H1 (cell line): Measurements from ENCODE around the gene TM7SF3. TPM values are rescaled to one million over a fixed set of nuclear protein-coding genes. Genes with fewer than 3 reads are reported as not detected.

ENCODE experiments used
- CTCF ChIA-PET: fragments of 300-600 bp; sonication (Branson Sonifier 250); formaldehyde crosslinking; loops from one replicate; lab custom pipeline; 2021; ENCODE audit not compliant: partially characterized antibody; lab: Charles Lee
- POLR2A ChIA-PET: fragments of 300-600 bp; sonication (Branson Sonifier 250); formaldehyde crosslinking; loops from one replicate; lab custom pipeline; 2021; ENCODE audit warnings: inconsistent platforms; ENCODE audit not compliant: partially characterized antibody; lab: Charles Lee
- DNase-seq, 2 experiments: peaks; one replicate each; pipeline versions ENCODE4 v3.0.0 to v3.0.0-alpha.2; 2010 to 2022; ENCODE audit warnings: low spot score in 2 of 2, low read depth in 1 of 2, mixed read lengths in 1 of 2
- FAIRE-seq: peaks from 2 replicates; lab custom pipeline; 2011; peaks lifted over from hg19 to GRCh38; lab: Jason Lieb, UNC
- H2AFZ ChIP-seq: 2 replicates; pipeline ENCODE4 v1.8.1; 2012; ENCODE audit warnings: low read length, inconsistent platforms
- H2AK5ac ChIP-seq: 2 replicates; pipeline ENCODE4 v1.6.1; 2013; ENCODE audit warnings: low read depth, low read length
- H2BK120ac ChIP-seq: replicated peaks from 2 replicates; pipeline ENCODE3; 2013; ENCODE audit warnings: low read depth, low read length, inconsistent platforms
- H2BK12ac ChIP-seq: 2 replicates; pipeline ENCODE4 v1.6.1; 2013; ENCODE audit warnings: low read depth, low read length
- H2BK15ac ChIP-seq: 2 replicates; pipeline ENCODE4 v1.6.1; 2013; ENCODE audit warnings: low read length
- H2BK20ac ChIP-seq: 2 replicates; pipeline ENCODE4 v1.6.1; 2013; ENCODE audit warnings: low read length
- H2BK5ac ChIP-seq: 2 replicates; pipeline ENCODE4 v1.6.1; 2013; ENCODE audit warnings: low read depth, low read length
- H3K14ac ChIP-seq: 2 replicates; pipeline ENCODE4 v1.6.1; 2013; ENCODE audit warnings: inconsistent platforms; ENCODE audit not compliant: insufficient read length
- H3K18ac ChIP-seq: 2 replicates; pipeline ENCODE4 v1.6.1; 2013; ENCODE audit warnings: low read length; ENCODE audit errors: extremely low read depth
- H3K23ac ChIP-seq: 2 replicates; pipeline ENCODE4 v1.6.1; 2013; ENCODE audit warnings: inconsistent platforms; ENCODE audit not compliant: insufficient read length
- H3K23me2 ChIP-seq: 2 replicates; pipeline ENCODE4 v1.6.1; 2013; ENCODE audit warnings: low read depth, low read length
- H3K27ac ChIP-seq: 2 replicates; pipeline ENCODE4 v1.6.1; 2011; ENCODE audit warnings: low read depth, low read length, inconsistent platforms
- H3K27me3 ChIP-seq, 4 experiments: replicated peaks in 1 of 4; 1 replicate in 1 of 4; 2 replicates in 3 of 4; pipeline versions ENCODE4 v1.6.1 to v1.8.1; 2011 to 2013; ENCODE audit warnings: low read length in 3 of 4, mild to moderate bottlenecking in 3 of 4, inconsistent platforms in 2 of 4, mixed read lengths in 2 of 4, moderate library complexity in 1 of 4; ENCODE audit not compliant: control insufficient read depth in 3 of 4, insufficient read depth in 3 of 4; ENCODE audit errors: extremely low read depth in 1 of 4
- H3K36me3 ChIP-seq, 4 experiments: 2 replicates each; pipeline versions ENCODE4 v1.6.1 to v1.8.1; 2011 to 2013; ENCODE audit warnings: mild to moderate bottlenecking in 4 of 4, low read length in 3 of 4, moderate library complexity in 2 of 4, control low read depth in 1 of 4, inconsistent platforms in 1 of 4; ENCODE audit not compliant: insufficient read depth in 4 of 4, control insufficient read depth in 2 of 4
- H3K4ac ChIP-seq: replicated peaks from 2 replicates; pipeline ENCODE3; 2013; ENCODE audit warnings: low read length, low read depth, mixed read lengths, inconsistent platforms; ENCODE audit not compliant: insufficient read length
- H3K4me1 ChIP-seq, 4 experiments: replicated peaks in 1 of 4; 1 replicate in 1 of 4; 2 replicates in 3 of 4; pipeline versions ENCODE4 v1.6.1 to v1.8.1; 2011 to 2013; ENCODE audit warnings: low read length in 3 of 4, inconsistent platforms in 2 of 4, mixed read lengths in 1 of 4; ENCODE audit not compliant: insufficient read depth in 4 of 4, control insufficient read depth in 3 of 4
- H3K4me2 ChIP-seq, 2 experiments: 2 replicates each; pipeline versions ENCODE4 v1.6.1 to v1.8.1; 2011 to 2013; ENCODE audit warnings: low read depth in 2 of 2, low read length in 2 of 2, control low read depth in 1 of 2, inconsistent platforms in 1 of 2, mild to moderate bottlenecking in 1 of 2; ENCODE audit not compliant: insufficient read depth in 1 of 2
- H3K4me3 ChIP-seq, 4 experiments: fragments of 200-600, 300-600 bp in 1 of 4; sonication (generic), shearing (Covaris generic), sonication (Bioruptor Twin) in 1 of 4; 2 replicates each; pipeline versions ENCODE4 v1.5.1 to v1.8.1; 2011 to 2016; ENCODE audit warnings: low read length in 4 of 4, low read depth in 3 of 4, control low read depth in 2 of 4, inconsistent platforms in 2 of 4, mild to moderate bottlenecking in 2 of 4, mixed read lengths in 1 of 4, moderate library complexity in 1 of 4; ENCODE audit not compliant: insufficient read depth in 2 of 4; ENCODE audit errors: extremely low read depth in 1 of 4
- H3K56ac ChIP-seq: replicated peaks from 2 replicates; pipeline ENCODE3; 2013; ENCODE audit warnings: low read depth, mild to moderate bottlenecking, mixed read lengths, low read length, inconsistent platforms; ENCODE audit not compliant: insufficient read length
- H3K79me1 ChIP-seq: 2 replicates; pipeline ENCODE4 v1.6.1; 2013; ENCODE audit warnings: low read depth, low read length, control low read depth
- H3K79me2 ChIP-seq, 2 experiments: 2 replicates each; pipeline versions ENCODE4 v1.6.1 to v1.8.1; 2012 to 2013; ENCODE audit warnings: low read length in 2 of 2, mild to moderate bottlenecking in 2 of 2, inconsistent platforms in 1 of 2; ENCODE audit not compliant: insufficient read depth in 2 of 2, control insufficient read depth in 1 of 2
- H3K9ac ChIP-seq, 4 experiments: replicated peaks in 1 of 4; 1 replicate in 1 of 4; 2 replicates in 3 of 4; pipeline versions ENCODE4 v1.6.1 to v1.8.1; 2011 to 2013; ENCODE audit warnings: low read depth in 3 of 4, low read length in 3 of 4, control low read depth in 2 of 4, mild to moderate bottlenecking in 2 of 4, moderate library complexity in 2 of 4, inconsistent platforms in 1 of 4; ENCODE audit errors: extremely low read depth in 1 of 4
- H3K9me3 ChIP-seq, 2 experiments: 2 replicates each; pipeline versions ENCODE4 v1.6.1 to v1.8.1; 2012 to 2013; ENCODE audit warnings: mild to moderate bottlenecking in 2 of 2, moderate library complexity in 2 of 2, control low read depth in 1 of 2, inconsistent platforms in 1 of 2, low read depth in 1 of 2, low read length in 1 of 2, mixed read lengths in 1 of 2; ENCODE audit not compliant: insufficient read depth in 2 of 2
- H4K20me1 ChIP-seq, 2 experiments: replicated peaks in 1 of 2; 2 replicates each; pipeline versions ENCODE3 to v1.8.1; 2011 to 2013; ENCODE audit warnings: inconsistent platforms in 2 of 2, low read length in 2 of 2, mild to moderate bottlenecking in 1 of 2; ENCODE audit not compliant: insufficient read depth in 2 of 2, control insufficient read depth in 1 of 2
- H4K5ac ChIP-seq: 2 replicates; pipeline ENCODE4 v1.6.1; 2013; ENCODE audit warnings: low read length, low read depth, mixed read lengths, inconsistent platforms; ENCODE audit not compliant: insufficient read length
- H4K8ac ChIP-seq: 2 replicates; pipeline ENCODE4 v1.8.0; 2013; ENCODE audit warnings: mild to moderate bottlenecking, moderate library complexity, low read length, inconsistent platforms; ENCODE audit not compliant: insufficient read depth; ENCODE audit errors: extremely low read depth
- H4K91ac ChIP-seq: replicated peaks from 2 replicates; pipeline ENCODE3; 2013; ENCODE audit warnings: low read length, mixed read lengths, inconsistent platforms; ENCODE audit not compliant: insufficient read length
- PHF8 ChIP-seq: fragments of 200-600 bp; sonication (generic); conservative IDR thresholded peaks from 2 replicates; pipeline ENCODE4 v1.7.1; 2012; ENCODE audit warnings: low read depth, mild to moderate bottlenecking, inconsistent platforms, low read length, moderate library complexity
- SIRT6 ChIP-seq: IDR thresholded peaks from one replicate; pipeline ENCODE4 v1.7.1; 2012; ENCODE audit warnings: low read length, inconsistent platforms
- WGBS, 2 experiments: shearing (Covaris generic) in 1 of 2; methylation state at CpG; one replicate each; pipeline versions ENCODE4 v1.1.6 to v1.1.7; 2013 to 2015; ENCODE audit warnings: low lambda C conversion rate in 2 of 2, mixed read lengths in 2 of 2, inconsistent platforms in 1 of 2, low coverage in 1 of 2, missing lambda C conversion rate in 1 of 2; ENCODE audit not compliant: insufficient replicate concordance in 2 of 2, insufficient coverage in 1 of 2, insufficient read length in 1 of 2; ENCODE audit errors: extremely low coverage in 1 of 2, missing lambda C conversion rate in 1 of 2; 5-methylcytosine and 5-hydroxymethylcytosine counted together
- polyA plus RNA-seq, 7 experiments: library from polyadenylated mRNA; depleted of rRNA in 3 of 7; stranded (reverse) in 5 of 7; unstranded in 2 of 7; fragments of >200 nt in 5 of 7; fragments of 200-250 nt in 2 of 7; gene quantifications; 1 replicate in 5 of 7; 2 replicates in 1 of 7; 4 replicates in 1 of 7; pipeline versions ENCODE4 v1.2.1 to v1.2.3, GENCODE V29; 2011 to 2013; ENCODE audit warnings: missing spikeins in 2 of 7, mixed read lengths in 2 of 7
- total RNA-seq: library from RNA; stranded (reverse); fragmentation: NEBNext Ultra II Directional; extraction: Animal tissue kit (Norgen Biotek cat#: 25700); gene quantifications from 2 replicates; pipeline ENCODE4 v1.2.1, GENCODE V29; 2021

TM7SF3 gene
- total and polyA plus RNA-seq, 2 of the 8 experiments (the other 6 are each of a cell fraction or from before 2014, with no cell fraction given): 57.9 to 77.2 TPM

- POLR2A ChIA-PET: interaction anchor here (1.0 kb wide), 1 partner anchor 16 kb away, joined by 3 read pairs; no protein-coding TSS in a partner anchor
- H2BK15ac ChIP-seq: no peak overlapping the region
- 93% methylated on average over 11 of the region's 11 CpGs; no CpG with 5 or more reads in 1 of the 2 experiments for WGBS, 2 experiments
- no peaks in the 10 kb centered on the region for H3K23me2 ChIP-seq
- no peak overlapping the region for H2BK120ac ChIP-seq
- H3K79me1 ChIP-seq: no peaks in the 10 kb centered on the region
- DNase-seq (no peak), FAIRE-seq (no peak)
- no peak for TF ChIP-seq PHF8
- no peak for TF ChIP-seq SIRT6
- H3K27me3 ChIP-seq: no peaks in the 10 kb centered on the region
- no peak overlapping the region for H2AFZ ChIP-seq
- H2BK20ac ChIP-seq: no peak overlapping the region
- CTCF ChIA-PET: interaction anchor here (0.7 kb wide), 1 partner anchor 19 kb away, joined by 3 read pairs; no protein-coding TSS in a partner anchor
- H2AK5ac ChIP-seq: no peak overlapping the region
- no peak overlapping the region for H2BK12ac ChIP-seq
- H3K14ac ChIP-seq: no peak overlapping the region
- peaks cover 2 to 20% (median 10%) of the 10 kb centered on the region in 4 experiments; a peak in 6 of 8 replicates for H3K36me3 ChIP-seq
- H4K8ac ChIP-seq: no peak overlapping the region
- no peak overlapping the region for H4K5ac ChIP-seq
- no peak overlapping the region for H3K56ac ChIP-seq
- no peaks in the 10 kb centered on the region for H3K79me2 ChIP-seq
- H4K91ac ChIP-seq: no peak overlapping the region
- H3K4ac ChIP-seq: no peak overlapping the region
- no peak overlapping the region for H3K4me3 ChIP-seq
- H3K9me3 ChIP-seq: no peaks in the 10 kb centered on the region
- H4K20me1 ChIP-seq: no peaks in the 10 kb centered on the region
- H2BK5ac ChIP-seq: no peak overlapping the region
- H3K4me1 ChIP-seq: no peaks in the 10 kb centered on the region
- no peak overlapping the region for H3K23ac ChIP-seq
- no peak overlapping the region for H3K27ac ChIP-seq
- no peak overlapping the region for H3K18ac ChIP-seq
- no peak overlapping the region for H3K4me2 ChIP-seq
- no peak overlapping the region for H3K9ac ChIP-seq
These were observed 34.5 kb downstream of the TM7SF3 start for GRCh38 chr12:26979733-26980132.
